DOHH2 (cell line): Measurements from ENCODE around the gene CST2.
A peak's percentile ranks its signal among the peaks of the same experiment; 100 is the strongest.
"Not testable (repeated sequence)": the region's sequence is repeated elsewhere in the genome, so short reads cannot be mapped to it uniquely, and the experiment has no call there.

Experiments
- H3F3A ChIP-seq: fragments of 200-600 bp; sonication (generic), shearing (Covaris generic); 2 replicates; pipeline ENCODE4 v1.6.0; 2016; ENCODE audit warnings: antibody characterized with exemption, mild to moderate bottlenecking; ENCODE audit not compliant: control insufficient read depth, insufficient read depth
- H3K27ac ChIP-seq: fragments of 200-600 bp; sonication (generic); 2 replicates; pipeline ENCODE4 v1.5.1; 2014; ENCODE audit warnings: low read depth, mild to moderate bottlenecking, low read length, moderate library complexity
- H3K27me3 ChIP-seq: fragments of 200-600 bp; sonication (generic); 2 replicates; pipeline ENCODE4 v1.6.1; 2014; ENCODE audit warnings: mild to moderate bottlenecking, low read length, mixed read lengths; ENCODE audit not compliant: control insufficient read depth
- H3K36me3 ChIP-seq: fragments of 200-600 bp; sonication (generic); 2 replicates; pipeline ENCODE4 v1.6.1; 2014; ENCODE audit warnings: mild to moderate bottlenecking, low read length, moderate library complexity, mixed read lengths; ENCODE audit not compliant: control insufficient read depth
- H3K4me1 ChIP-seq: fragments of 200-600 bp; sonication (generic); 2 replicates; pipeline ENCODE4 v1.6.1; 2014; ENCODE audit warnings: mild to moderate bottlenecking, low read length, mixed read lengths; ENCODE audit not compliant: control insufficient read depth
- H3K4me2 ChIP-seq: fragments of 200-600 bp; sonication (generic); 2 replicates; pipeline ENCODE4 v1.6.0; 2014; ENCODE audit warnings: mild to moderate bottlenecking, low read length, moderate library complexity
- H3K4me3 ChIP-seq: fragments of 200-600 bp; sonication (generic); 2 replicates; pipeline ENCODE4 v1.5.1; 2014; ENCODE audit warnings: mild to moderate bottlenecking, low read length, mixed read lengths
- H3K79me2 ChIP-seq: fragments of 200-600 bp; sonication (generic); 2 replicates; pipeline ENCODE4 v1.6.1; 2014; ENCODE audit warnings: mild to moderate bottlenecking, low read length, mixed read lengths; ENCODE audit not compliant: control insufficient read depth
- H3K9me2 ChIP-seq: fragments of 200-600 bp; sonication (generic); replicated peaks from 2 replicates; pipeline ENCODE4 v1.6.1; 2014; ENCODE audit warnings: mild to moderate bottlenecking, low read length, mixed read lengths; ENCODE audit not compliant: control insufficient read depth
- H3K9me3 ChIP-seq: fragments of 200-600 bp; sonication (generic); 2 replicates; pipeline ENCODE4 v1.6.1; 2014; ENCODE audit warnings: antibody characterized with exemption, low read length, mixed read lengths; ENCODE audit not compliant: control insufficient read depth, insufficient read depth
- H4K20me1 ChIP-seq: fragments of 200-600 bp; sonication (generic); 2 replicates; pipeline ENCODE4 v1.6.0; 2014; ENCODE audit warnings: low read depth, mild to moderate bottlenecking, antibody characterized with exemption, low read length, moderate library complexity; ENCODE audit not compliant: control insufficient read depth, insufficient read depth
- CTCF ChIP-seq: fragments of 200-600 bp; sonication (generic); IDR thresholded peaks from one replicate; pipeline ENCODE4 v1.5.1; 2014; ENCODE audit warnings: antibody characterized with exemption, mild to moderate bottlenecking, low read depth, low read length; ENCODE audit not compliant: poor library complexity, severe bottlenecking
- EZH2phosphoT487 ChIP-seq: fragments of 200-600 bp; sonication (generic); IDR thresholded peaks from 2 replicates; pipeline ENCODE4 v1.6.1; 2017; ENCODE audit warnings: borderline replicate concordance, mild to moderate bottlenecking, antibody characterized with exemption, low read length, moderate library complexity, mixed read lengths

The CST2 gene

GRCh38 chr20:23799216-23799847 lies 27.2 kb downstream of the CST2 start:
- not testable (repeated sequence) for H3K79me2 ChIP-seq, H3K27me3 ChIP-seq, H3K4me2 ChIP-seq, H3K36me3 ChIP-seq, H3K9me2 ChIP-seq, H3K9me3 ChIP-seq, H3F3A ChIP-seq, H3K4me3 ChIP-seq, H3K4me1 ChIP-seq, H3K27ac ChIP-seq, H4K20me1 ChIP-seq
- peak; percentile 40 for TF ChIP-seq CTCF

GRCh38 chr20:23795526-23795925 lies 31.0 kb downstream of the CST2 start:
- Histone ChIP-seq H3K79me2 (no peaks in the 10 kb centered on the region), H3K4me3 (no peak overlapping the region), H3K9me2 (no peaks in the 10 kb centered on the region), H3K36me3 (no peaks in the 10 kb centered on the region), H4K20me1 (no peaks in the 10 kb centered on the region), H3K27ac (no peak overlapping the region), H3F3A (no peaks in the 10 kb centered on the region), H3K4me2 (no peak overlapping the region), H3K9me3 (no peaks in the 10 kb centered on the region), H3K4me1 (no peaks in the 10 kb centered on the region), H3K27me3 (no peaks in the 10 kb centered on the region)
- TF ChIP-seq CTCF = no peak
- TF ChIP-seq EZH2phosphoT487 = no peak

- H3K9me3 ChIP-seq = no peaks in the 10 kb centered on the region
- no peak overlapping the region for H3K27ac ChIP-seq
- H3K79me2 ChIP-seq = no peaks in the 10 kb centered on the region
- TF ChIP-seq CTCF = no peak
- no peak for TF ChIP-seq EZH2phosphoT487
- no peaks in the 10 kb centered on the region for H3K27me3 ChIP-seq
- no peaks in the 10 kb centered on the region for H3K36me3 ChIP-seq
- no peaks in the 10 kb centered on the region for H3K9me2 ChIP-seq
- no peaks in the 10 kb centered on the region for H3F3A ChIP-seq
- H3K4me1 ChIP-seq = no peaks in the 10 kb centered on the region
- no peak overlapping the region for H3K4me2 ChIP-seq
- H3K4me3 ChIP-seq = no peak overlapping the region
- H4K20me1 ChIP-seq = no peaks in the 10 kb centered on the region
These were observed 31.7 kb downstream of the CST2 start for GRCh38 chr20:23794841-23795240.

- H3F3A ChIP-seq = no peaks in the 10 kb centered on the region
- TF ChIP-seq CTCF = no peak
- H4K20me1 ChIP-seq = no peaks in the 10 kb centered on the region
- H3K4me3 ChIP-seq = no peak overlapping the region
- no peak overlapping the region for H3K4me2 ChIP-seq
- no peaks in the 10 kb centered on the region for H3K79me2 ChIP-seq
- no peaks in the 10 kb centered on the region for H3K4me1 ChIP-seq
- H3K9me3 ChIP-seq = no peaks in the 10 kb centered on the region
- H3K27ac ChIP-seq = no peak overlapping the region
- H3K36me3 ChIP-seq = no peaks in the 10 kb centered on the region
- no peaks in the 10 kb centered on the region for H3K27me3 ChIP-seq
- H3K9me2 ChIP-seq = no peaks in the 10 kb centered on the region
These were observed 32.5 kb downstream of the CST2 start for GRCh38 chr20:23794065-23794464.
